HUES64 (cell line): ENCODE data around the gene CCR8.

Experiments used
- H3K27ac ChIP-seq: 2 replicates; pipeline ENCODE4 v1.7.0; 2013; ENCODE audit warnings: low read depth, low read length, inconsistent platforms
- H3K27me3 ChIP-seq: 2 replicates; pipeline ENCODE4 v1.6.1; 2013; ENCODE audit warnings: mild to moderate bottlenecking, low read length; ENCODE audit not compliant: insufficient read depth
- H3K36me3 ChIP-seq: 2 replicates; pipeline ENCODE4 v1.6.1; 2013; ENCODE audit warnings: mild to moderate bottlenecking, low read length; ENCODE audit not compliant: insufficient read depth
- H3K4me1 ChIP-seq: 2 replicates; pipeline ENCODE4 v1.6.1; 2013; ENCODE audit warnings: mild to moderate bottlenecking, low read length, moderate library complexity; ENCODE audit not compliant: insufficient read depth
- H3K4me3 ChIP-seq: 2 replicates; pipeline ENCODE4 v1.5.1; 2013; ENCODE audit warnings: mild to moderate bottlenecking, low read length, moderate library complexity
- H3K9ac ChIP-seq: 2 replicates; pipeline ENCODE4 v1.6.1; 2013; ENCODE audit warnings: mild to moderate bottlenecking, low read depth, low read length
- H3K9me3 ChIP-seq: 2 replicates; pipeline ENCODE4 v1.6.1; 2013; ENCODE audit warnings: low read depth, low read length; ENCODE audit not compliant: insufficient read depth
- WGBS: fragments of 150-250, 120-280 bp; methylation state at CpG from one replicate; pipeline ENCODE4 v1.1.7; 2013; ENCODE audit warnings: missing lambda C conversion rate; 5-methylcytosine and 5-hydroxymethylcytosine counted together

Gene CCR8

DNA sequence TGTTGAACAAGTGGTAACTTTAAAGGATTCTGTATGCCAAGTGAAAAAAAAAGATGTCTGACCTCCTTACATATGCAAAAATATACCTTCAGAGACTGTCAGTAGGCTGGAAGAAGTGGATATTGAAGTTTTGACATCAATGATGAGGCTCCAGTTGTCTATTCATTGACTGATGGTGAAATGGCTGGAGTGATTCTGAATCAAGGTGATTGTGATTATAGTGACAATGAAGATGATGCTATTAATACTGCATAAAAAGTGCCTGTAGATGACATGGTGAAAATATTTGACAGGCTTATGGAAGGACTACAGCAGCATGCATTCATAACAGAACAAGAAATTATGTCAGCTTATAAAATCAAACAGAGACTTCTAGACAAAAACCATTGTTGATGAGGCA lies 4.1 kb downstream of the CCR8 start:
- Histone ChIP-seq H3K27ac (no peak overlapping the region), H3K27me3 (no peaks in the 10 kb centered on the region), H3K4me1 (peaks cover 14% of the 10 kb centered on the region), H3K9me3 (no peaks in the 10 kb centered on the region), H3K36me3 (no peaks in the 10 kb centered on the region), H3K4me3 (no peak overlapping the region), H3K9ac (no peak overlapping the region)

DNA sequence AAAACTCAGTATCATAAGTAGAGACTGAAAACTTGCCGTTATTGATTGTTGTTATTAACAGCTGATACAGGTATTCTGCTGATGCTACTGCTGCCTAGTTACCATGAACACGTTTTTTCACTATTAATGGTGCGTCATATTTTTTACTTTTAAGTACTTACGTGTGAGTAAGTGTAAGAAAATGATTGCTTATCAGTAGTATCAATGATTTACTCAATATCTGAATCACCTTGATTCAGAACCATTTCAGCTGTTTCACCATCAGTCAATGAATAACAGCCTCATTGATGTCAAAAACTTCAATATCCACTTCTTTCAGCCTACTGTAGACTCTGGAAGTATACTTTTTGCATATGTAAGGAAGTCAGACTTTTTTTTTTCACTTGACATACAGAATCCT lies 4.7 kb downstream of the CCR8 start:
- H3K4me1 ChIP-seq, result peaks cover 14% of the 10 kb centered on the region
- no peaks in the 10 kb centered on the region for H3K27me3 ChIP-seq
- no peaks in the 10 kb centered on the region for H3K9me3 ChIP-seq
- H3K4me3 ChIP-seq, result no peak overlapping the region
- H3K36me3 ChIP-seq, result no peaks in the 10 kb centered on the region
- 96% methylated on average over 3 of the region's 4 CpGs for WGBS
- H3K27ac ChIP-seq, result no peak overlapping the region
- no peak overlapping the region for H3K9ac ChIP-seq

DNA sequence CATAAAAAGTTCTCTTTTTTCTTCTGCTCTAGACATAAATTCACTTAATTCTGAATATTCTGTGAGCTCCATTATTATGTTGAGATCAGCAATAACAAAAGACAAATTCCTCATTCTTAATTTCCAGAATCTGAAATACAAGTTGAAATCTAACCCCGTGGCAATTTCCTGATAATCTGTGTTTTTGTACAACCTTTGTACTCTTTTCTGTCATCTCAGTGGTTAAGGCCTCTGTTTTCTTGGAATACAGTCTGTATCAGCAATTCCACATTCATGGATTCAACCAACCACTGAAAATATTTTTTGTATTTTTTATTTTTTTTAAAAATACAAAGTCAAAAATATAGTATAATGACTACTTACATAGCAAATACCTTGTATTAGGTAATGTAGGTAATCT lies 8.7 kb downstream of the CCR8 start:
- Histone ChIP-seq H3K9ac (no peak overlapping the region), H3K36me3 (no peaks in the 10 kb centered on the region), H3K4me3 (no peak overlapping the region), H3K27me3 (no peaks in the 10 kb centered on the region), H3K9me3 (no peaks in the 10 kb centered on the region), H3K4me1 (no peaks in the 10 kb centered on the region), H3K27ac (no peak overlapping the region)
- WGBS, result 97% methylated on average over 1 of the region's 1 CpG

DNA sequence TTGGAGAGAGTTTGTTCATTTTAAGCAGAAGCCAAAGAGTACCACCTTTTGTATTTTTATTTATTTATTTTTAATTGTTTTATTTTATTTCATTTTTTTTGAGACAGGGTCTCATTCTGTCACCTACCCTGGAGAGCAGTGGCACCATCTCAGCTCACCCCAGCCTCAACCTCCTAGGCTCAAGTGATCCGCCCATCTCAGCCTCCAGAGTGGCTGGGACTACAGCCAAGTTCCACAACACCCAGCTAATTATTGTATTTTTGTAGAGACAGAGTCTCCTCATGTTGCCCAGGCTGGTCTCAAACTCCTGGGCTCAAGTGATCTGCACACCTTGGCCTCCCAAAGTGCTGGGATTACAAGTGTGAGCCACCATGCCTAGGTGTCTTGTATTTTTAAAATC lies 9.6 kb downstream of the CCR8 start:
- H3K4me3 ChIP-seq, result no peak overlapping the region
- no peak overlapping the region for H3K9ac ChIP-seq
- H3K36me3 ChIP-seq, result no peaks in the 10 kb centered on the region
- no peaks in the 10 kb centered on the region for H3K27me3 ChIP-seq
- H3K9me3 ChIP-seq, result no peaks in the 10 kb centered on the region
- H3K4me1 ChIP-seq, result no peaks in the 10 kb centered on the region
- 100% methylated on average over 1 of the region's 1 CpG for WGBS
- H3K27ac ChIP-seq, result no peak overlapping the region

DNA sequence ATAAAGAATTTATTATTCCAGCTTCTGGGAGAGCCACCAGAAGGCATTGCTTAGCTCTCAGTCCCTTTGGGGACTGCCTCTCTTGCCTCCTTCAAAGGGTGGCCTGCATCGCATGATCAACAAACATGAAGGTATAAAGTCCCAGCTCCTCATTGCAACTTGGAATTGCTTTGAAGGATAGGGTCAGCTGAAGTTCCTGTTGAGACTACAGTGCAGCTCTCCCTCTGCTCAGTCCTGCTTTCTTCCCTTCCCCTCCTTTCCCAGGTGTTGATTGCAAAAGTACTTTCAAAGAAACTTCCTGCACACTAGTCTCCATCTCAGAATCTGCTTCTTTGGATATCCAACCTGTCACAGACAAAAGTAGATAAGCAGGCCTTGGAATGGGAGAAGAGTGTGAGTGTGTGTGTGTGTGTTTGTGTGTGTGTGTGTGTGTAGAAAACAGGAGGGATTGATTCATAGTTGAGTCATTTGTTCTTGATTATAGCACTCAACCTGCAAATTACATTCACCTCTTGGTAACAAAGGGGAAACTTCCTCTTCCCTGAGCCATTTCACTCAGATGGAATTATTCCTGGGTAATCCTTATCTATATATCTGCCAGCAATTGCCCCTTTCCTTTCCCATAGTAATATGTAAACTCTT lies 13.7 kb downstream of the CCR8 start:
- Histone ChIP-seq H3K27me3 (no peaks in the 10 kb centered on the region), H3K27ac (no peak overlapping the region), H3K36me3 (no peaks in the 10 kb centered on the region), H3K4me3 (no peak overlapping the region), H3K4me1 (peaks cover 12% of the 10 kb centered on the region; the same call in 1 of the 2 replicates), H3K9ac (no peak overlapping the region), H3K9me3 (no peaks in the 10 kb centered on the region)
- 94% methylated on average over 1 of the region's 1 CpG for WGBS

DNA sequence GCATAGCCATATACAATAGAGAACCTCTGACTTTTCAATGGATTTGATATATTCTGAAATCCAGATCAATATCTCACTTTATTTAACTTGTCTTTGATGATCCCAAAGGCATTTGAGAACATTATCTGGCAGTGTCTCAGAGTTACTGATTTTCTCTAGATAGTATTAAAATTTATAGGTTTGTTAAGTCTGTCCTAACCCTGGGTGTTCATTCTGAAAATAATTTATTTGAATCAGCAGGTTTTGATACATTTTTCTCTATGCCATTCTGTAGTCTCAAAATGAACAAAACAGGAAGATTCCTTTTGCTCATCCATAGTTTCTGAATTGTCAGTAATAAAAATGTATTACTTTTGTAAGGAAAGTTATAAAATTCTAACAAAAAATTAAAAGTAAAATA lies 14.3 kb downstream of the CCR8 start:
- H3K27ac ChIP-seq, result no peak overlapping the region
- H3K9ac ChIP-seq, result no peak overlapping the region
- H3K4me1 ChIP-seq, result peaks cover 12% of the 10 kb centered on the region; the same call in 1 of the 2 replicates
- H3K4me3 ChIP-seq, result no peak overlapping the region
- no peaks in the 10 kb centered on the region for H3K36me3 ChIP-seq
- H3K9me3 ChIP-seq, result no peaks in the 10 kb centered on the region
- H3K27me3 ChIP-seq, result no peaks in the 10 kb centered on the region

DNA sequence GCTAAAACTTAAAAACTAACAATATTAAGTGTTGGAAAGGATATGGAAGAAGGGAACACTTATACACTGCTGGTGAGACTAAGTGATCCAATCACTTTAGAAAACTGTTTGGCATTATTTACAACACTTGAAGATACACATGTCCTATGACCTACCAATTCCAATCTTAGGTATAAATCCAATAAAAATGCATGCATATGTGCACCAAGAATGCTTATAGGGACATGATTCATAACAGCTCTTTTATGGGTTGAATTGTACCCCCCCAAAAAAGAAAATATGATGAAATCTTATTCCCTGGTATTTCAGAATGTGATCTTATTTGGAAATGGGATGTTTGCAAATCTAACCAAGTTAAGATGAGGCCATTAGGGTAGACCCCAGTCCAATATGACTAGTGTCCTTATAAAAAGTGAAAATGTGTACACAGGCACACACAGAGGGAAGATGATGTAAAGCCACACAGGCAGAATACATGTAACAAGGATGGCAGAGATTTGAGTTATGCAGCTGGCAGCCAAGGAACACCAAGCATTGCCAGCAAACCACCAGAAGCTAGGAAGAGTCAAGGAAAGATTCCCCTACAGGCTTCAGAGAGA lies 15.3 kb downstream of the CCR8 start:
- Histone ChIP-seq H3K36me3 (no peaks in the 10 kb centered on the region), H3K4me1 (peaks cover 12% of the 10 kb centered on the region; the same call in 1 of the 2 replicates), H3K4me3 (no peak overlapping the region), H3K27ac (no peak overlapping the region), H3K27me3 (no peaks in the 10 kb centered on the region), H3K9ac (no peak overlapping the region), H3K9me3 (no peaks in the 10 kb centered on the region)

- H3K27me3 ChIP-seq, result no peaks in the 10 kb centered on the region
- H3K4me1 ChIP-seq, result peaks cover 12% of the 10 kb centered on the region; the same call in 1 of the 2 replicates
- H3K9ac ChIP-seq, result no peak overlapping the region
- H3K9me3 ChIP-seq, result no peaks in the 10 kb centered on the region
- no peaks in the 10 kb centered on the region for H3K36me3 ChIP-seq
- H3K4me3 ChIP-seq, result no peak overlapping the region
- WGBS, result no CpG with 5 or more reads among the region's 2 CpGs
- no peak overlapping the region for H3K27ac ChIP-seq
Observed at GRCh38 chr3:39346785-39347585, 17.5 kb downstream of the CCR8 start.

DNA sequence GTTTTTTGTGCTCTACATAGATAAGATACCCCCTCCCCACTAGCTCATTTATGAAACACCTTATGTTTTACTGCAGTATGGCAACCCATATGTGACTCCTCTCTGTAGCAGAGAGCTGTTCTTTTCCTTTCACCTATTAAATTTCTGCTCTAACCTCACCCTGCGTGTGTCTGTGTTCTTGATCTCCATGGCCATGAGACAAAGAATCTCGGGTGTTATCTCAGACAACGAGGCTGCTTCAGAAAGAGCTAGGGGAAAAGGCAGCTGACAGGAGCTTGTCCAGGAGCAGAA lies 18.0 kb downstream of the CCR8 start:
- no peaks in the 10 kb centered on the region for H3K9me3 ChIP-seq
- no peak overlapping the region for H3K9ac ChIP-seq
- 56% methylated on average over 3 of the region's 3 CpGs for WGBS
- peaks cover 12% of the 10 kb centered on the region; the same call in 1 of the 2 replicates for H3K4me1 ChIP-seq
- H3K36me3 ChIP-seq, result no peaks in the 10 kb centered on the region
- no peak overlapping the region for H3K27ac ChIP-seq
- no peaks in the 10 kb centered on the region for H3K27me3 ChIP-seq
- no peak overlapping the region for H3K4me3 ChIP-seq

GRCh38 chr3:39349080-39349479 lies 19.6 kb downstream of the CCR8 start:
- 58% methylated on average over 3 of the region's 3 CpGs for WGBS
- Histone ChIP-seq H3K27ac (no peak overlapping the region), H3K4me1 (peaks cover 12% of the 10 kb centered on the region; the same call in 1 of the 2 replicates), H3K36me3 (no peaks in the 10 kb centered on the region), H3K9ac (no peak overlapping the region), H3K4me3 (no peak overlapping the region), H3K27me3 (no peaks in the 10 kb centered on the region), H3K9me3 (no peaks in the 10 kb centered on the region)

DNA sequence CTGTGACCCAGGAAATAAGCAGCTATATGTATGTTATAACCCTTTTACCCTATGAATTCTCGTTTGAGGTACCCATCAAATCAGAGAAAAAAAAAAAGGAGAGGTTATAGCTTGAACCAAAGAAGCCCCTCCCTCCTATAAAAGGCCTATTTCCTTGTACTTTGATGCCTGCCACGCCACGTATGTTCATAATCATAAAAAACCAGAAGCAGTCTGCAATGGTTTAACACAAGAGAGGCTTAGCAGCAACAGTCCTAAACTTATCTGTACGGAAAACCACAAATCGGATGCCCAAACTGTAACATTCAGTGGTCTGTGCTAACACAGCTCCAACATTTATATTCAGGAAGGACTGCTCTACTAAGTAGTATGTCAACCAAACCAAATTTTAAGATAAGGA lies 21.2 kb downstream of the CCR8 start:
- no peak overlapping the region for H3K4me3 ChIP-seq
- no peaks in the 10 kb centered on the region for H3K36me3 ChIP-seq
- no peak overlapping the region for H3K9ac ChIP-seq
- no peak overlapping the region for H3K27ac ChIP-seq
- 91% methylated on average over 5 of the region's 5 CpGs for WGBS
- peaks cover 12% of the 10 kb centered on the region; the same call in 1 of the 2 replicates for H3K4me1 ChIP-seq
- no peaks in the 10 kb centered on the region for H3K9me3 ChIP-seq
- H3K27me3 ChIP-seq, result no peaks in the 10 kb centered on the region
